ENCODE measurements around the gene VASP.

The VASP gene

GRCh38 chr19:45560686-45561085 lies 53.4 kb downstream of the VASP start:
- FAIRE-seq = no peak

DNA sequence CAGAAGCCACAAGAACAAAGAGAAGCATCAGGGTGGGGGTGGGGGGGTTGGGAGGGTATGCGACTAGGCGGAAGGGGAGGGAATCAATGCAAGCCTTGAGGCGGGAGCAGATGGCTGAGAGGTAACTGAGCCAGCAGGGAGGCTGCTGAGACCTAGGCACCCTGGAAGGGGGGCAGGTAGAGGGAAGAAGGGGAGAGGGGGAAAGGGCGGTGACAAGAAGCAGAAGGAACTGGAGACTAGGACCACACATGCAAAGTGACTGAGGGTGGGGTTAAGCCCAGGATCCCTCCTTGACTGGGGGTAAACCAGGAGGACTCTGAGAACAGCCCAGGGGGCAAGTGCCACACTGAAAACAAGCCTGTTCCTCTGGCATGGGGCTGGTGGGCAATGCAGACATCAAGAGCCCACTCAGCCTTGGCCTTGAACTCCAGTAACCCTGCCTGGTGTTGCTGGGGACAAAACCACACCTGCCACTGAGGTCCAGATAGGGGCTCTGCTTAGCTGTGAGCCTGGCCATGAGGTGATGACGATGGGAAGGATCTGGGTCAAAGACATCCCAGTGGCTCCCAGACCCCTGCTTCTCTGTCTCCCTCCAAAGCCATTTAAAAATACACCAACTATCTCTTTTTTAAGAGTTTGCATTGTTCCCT lies 57.0 kb downstream of the VASP start:
- no peak for FAIRE-seq

GRCh38 chr19:45567609-45568008 lies 60.3 kb downstream of the VASP start:
- FAIRE-seq = no peak

DNA sequence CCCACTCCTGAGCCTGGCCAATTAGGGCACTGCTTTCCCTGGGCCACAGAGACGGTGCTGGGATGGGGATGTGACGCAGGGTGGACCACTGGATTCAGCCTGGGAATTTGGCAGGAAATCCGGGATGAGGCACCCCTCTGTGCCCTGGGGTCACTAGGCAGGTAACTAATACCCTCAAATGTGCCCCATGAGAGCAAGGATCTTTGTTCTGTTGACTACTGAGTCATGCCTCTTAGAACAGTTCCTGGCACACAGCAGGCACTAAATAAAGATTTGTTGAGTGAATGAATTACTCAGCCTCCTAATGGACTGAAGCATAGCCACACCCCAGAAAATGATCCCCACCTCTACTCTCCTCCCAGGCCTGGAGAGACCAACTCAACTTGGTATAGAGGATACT lies 61.5 kb downstream of the VASP start:
- FAIRE-seq = no peak

DNA sequence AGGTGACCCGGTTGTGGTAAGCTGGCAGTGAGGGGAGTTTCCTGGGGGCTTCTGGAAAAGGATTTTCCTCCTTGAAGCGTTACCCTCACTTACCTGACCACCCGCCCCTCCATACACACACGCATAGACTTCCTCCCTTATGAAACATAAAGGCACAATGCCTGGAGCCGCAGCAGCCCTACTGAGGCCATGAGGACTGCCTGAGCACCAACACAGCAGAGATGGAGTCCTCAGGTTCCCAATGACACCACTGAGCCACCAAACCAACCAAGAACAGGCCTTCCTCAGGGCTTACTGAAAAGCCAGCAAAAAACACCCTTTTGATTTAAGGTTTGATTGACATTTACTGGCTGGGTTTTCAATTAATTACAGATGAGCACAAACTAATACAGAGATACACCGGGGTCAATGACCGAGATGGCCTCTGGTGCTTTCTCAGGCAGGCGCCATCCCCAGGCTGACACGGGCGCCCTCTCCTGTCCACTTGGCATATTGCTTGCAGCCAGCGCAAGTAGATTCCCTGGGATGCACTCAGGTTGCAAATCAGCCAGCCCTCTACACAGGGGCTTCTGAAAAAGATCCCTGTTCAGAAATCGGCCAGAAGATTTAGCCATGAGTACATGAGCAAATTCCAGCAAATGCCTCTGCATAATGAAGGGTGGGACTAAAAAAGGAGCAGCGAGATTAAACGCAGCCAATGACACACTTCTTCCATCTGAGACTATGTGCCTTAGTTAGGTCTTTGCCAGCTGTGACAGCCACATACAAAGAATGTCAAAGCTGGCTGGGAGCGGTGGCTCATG lies 62.5 kb downstream of the VASP start:
- FAIRE-seq = no peak

- FAIRE-seq = no peak
Measured at GRCh38 chr19:45571457-45572220, 64.4 kb downstream of the VASP start.

DNA sequence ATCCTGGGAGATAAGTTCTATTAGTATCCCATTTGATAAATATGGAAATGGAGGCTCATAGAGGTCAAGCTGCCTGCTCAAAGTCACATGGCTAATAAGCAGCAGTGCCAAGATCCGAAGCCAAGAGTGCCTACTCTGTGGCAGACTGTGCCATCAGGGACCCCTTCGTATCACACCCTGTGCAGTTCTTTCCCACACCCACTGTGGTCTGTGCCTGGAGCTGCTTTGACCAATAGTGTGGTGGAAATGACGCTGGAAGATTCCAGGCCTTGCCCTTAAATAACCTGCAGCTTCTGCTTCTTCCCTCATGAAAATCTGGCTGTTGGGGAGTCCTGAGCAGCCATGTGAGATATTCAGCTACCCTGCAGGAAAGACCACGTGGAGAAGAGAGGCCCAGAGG lies 67.2 kb downstream of the VASP start:
- no peak for FAIRE-seq

GRCh38 chr19:45575216-45575615 lies 67.9 kb downstream of the VASP start:
- no peak for FAIRE-seq

All from TTC549 (cell line).